NCI-H510A treated with DMSO at 0.1 percent for 48 hours (cell line): ENCODE results near the gene FTCD.

Source experiments
- DNase-seq: peaks from one replicate; lab custom pipeline; 2025; lab: John Stamatoyannopoulos, UW

The FTCD gene

GRCh38 chr21:46093668-46094400, 61.5 kb downstream of the FTCD start:
- DNase-seq, result no peak

- no peak for DNase-seq
Measured at GRCh38 chr21:46092811-46093667, 62.3 kb downstream of the FTCD start.

GRCh38 chr21:46092026-46092764, 63.2 kb downstream of the FTCD start:
- no peak for DNase-seq

GRCh38 chr21:46091631-46092025, 63.8 kb downstream of the FTCD start:
- DNase-seq, result no peak

GRCh38 chr21:46091118-46091517, 64.3 kb downstream of the FTCD start:
- no peak for DNase-seq

- DNase-seq, result no peak
Measured at GRCh38 chr21:46089285-46089684, 66.1 kb downstream of the FTCD start.

DNA sequence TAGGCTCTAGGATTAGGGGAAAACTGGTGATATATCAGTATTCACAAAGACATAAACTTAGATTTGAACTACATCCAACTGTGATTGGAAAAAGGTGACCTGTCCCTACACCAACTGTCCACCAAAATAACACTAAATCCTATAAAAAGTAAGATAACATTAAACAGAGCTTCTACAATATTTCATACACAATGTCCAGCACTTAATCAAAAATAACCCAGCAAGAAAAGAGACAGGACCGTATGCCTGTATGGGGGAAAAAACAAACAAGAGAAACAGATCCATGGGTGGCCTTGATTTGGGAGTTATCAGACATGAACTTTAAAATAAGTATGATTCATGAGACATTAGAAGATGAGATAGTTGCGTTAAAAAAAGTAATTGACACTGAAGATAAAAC, 67.2 kb downstream of the FTCD start:
- DNase-seq, result no peak

GRCh38 chr21:46087641-46088040, 67.7 kb downstream of the FTCD start:
- DNase-seq, result no peak
